ENCODE data around the gene ITIH5.

- TF ChIP-seq EZH2 (IDR thresholded peaks at IDR 0.05; ENCODE audit: low read length, missing control alignments): no peak
- TF ChIP-seq CTCF (conservative IDR thresholded peaks at IDR 0.05 in 1 of 2, IDR thresholded peaks at IDR 0.05 in 1 of 2; ENCODE audit: low read depth in 1 of 2, low read length in 2 of 2): no peak
Measured at GRCh38 chr10:7625836-7626235, 40.9 kb downstream of the ITIH5 start.

Data from fibroblast of lung (primary cell).